DMS53 treated with DMSO at 0.1 percent for 48 hours (cell line): ENCODE data around the gene C6orf62.
A peak's percentile ranks its signal among the peaks of the same experiment; 100 is the strongest.
"Not testable (repeated sequence)": the region's sequence is repeated elsewhere in the genome, so short reads cannot be mapped to it uniquely, and the experiment has no call there.

ENCODE experiments used
- DNase-seq: peaks from one replicate; lab custom pipeline; 2025; ENCODE audit not compliant: unreplicated experiment; lab: John Stamatoyannopoulos, UW

C6orf62 gene

DNA sequence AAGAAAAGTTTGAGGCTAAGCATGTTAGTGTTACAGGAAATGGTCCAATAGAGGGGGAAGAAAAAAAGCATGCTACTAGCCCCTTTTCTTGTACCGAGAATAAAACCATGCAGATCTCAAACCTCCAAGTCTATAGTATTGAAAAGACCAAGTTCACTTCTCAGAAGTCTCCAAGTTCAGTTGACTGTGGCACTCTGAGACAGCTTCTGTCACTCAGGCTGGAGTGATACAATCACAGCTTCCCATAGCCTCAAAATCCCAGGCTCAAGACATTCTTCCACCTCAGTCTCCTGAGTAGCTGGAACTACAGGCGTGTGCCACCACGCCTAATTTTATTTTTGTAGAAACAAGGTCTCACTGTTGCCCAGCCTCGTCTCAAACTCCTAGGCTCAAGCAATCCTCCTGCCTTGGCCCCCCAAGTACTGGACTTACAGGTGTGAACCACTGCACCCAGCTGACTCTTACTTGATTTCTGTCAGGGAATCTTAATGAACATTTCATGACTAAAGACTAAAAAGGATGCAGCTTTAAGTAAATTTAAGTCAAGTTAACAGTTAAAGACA, 16.2 kb downstream of the C6orf62 start:
- no peak for DNase-seq

DNA sequence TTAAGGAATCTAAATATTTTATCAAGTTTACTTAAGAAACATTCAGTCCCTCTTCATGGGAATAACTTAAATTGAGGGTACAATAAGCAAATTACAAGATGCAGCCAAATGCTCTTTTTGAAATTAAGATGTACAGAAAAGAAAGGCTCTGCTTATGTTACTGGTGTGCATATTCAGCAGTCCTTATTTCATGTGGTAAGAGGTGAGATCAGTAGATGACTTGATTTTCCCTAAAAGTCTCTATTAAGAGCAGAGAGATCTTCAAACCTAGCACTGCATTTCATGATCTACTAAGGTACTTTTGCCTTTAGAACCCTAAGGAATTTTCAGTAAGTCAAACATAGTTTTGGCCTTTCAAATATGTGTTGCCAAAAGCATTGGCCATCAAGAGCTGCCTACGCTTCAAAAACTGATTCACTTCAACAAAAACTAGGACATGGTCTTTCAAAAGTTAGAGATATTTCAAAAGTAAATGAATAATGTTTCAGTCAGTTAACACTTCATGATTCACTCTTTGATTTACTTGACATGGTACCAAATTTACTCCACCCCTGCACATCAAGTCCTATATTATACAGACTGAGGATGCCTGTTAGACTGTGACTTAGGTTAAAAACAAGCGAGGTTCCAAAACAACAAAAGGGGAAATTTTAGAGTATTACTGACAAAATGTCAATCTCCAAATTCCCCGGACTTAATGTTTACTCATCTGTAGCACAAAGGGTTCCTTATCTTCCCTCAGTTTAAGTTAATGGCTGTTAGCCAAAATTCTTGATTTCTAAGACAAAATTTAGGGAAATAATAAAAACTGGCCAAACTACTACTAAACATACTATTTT, 19.2 kb downstream of the C6orf62 start:
- DNase-seq = no peak

DNA sequence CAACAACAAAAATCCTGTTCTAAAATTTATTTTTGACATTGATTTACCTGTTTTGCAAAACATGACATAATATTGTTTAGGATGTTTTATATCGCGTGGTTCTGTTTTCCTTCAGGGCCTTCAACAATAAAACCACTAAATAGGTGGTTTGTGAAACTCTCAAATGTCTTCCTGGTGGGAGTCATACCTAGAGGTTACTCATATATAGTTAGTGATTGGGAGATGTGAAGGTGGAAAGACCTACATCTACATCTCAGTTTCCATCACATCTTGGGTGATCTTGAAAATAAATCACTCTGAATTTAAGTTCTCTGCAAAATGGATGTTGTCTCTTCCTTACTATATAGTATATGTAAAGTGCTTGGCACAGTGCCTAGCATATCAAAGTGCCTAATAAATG, 22.9 kb downstream of the C6orf62 start:
- no peak for DNase-seq

DNA sequence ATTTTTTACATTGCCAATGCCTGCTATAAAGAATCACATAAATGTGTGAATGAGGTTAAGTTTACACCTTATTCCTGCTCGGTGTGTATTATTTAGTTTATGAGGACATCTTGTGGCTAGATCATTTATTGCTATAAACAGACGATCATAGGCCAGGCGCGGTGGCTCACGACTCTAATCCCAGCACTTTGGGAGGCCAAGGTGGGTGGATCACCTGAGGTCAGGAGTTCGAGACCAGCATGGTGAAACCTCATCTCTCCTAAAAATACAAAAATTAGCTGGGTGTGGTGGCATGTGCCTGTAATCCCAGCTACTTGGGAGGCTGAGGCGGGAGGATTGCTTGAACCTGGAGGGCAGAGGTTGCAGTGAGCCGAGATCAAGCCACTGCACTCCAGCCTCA, 23.3 kb downstream of the C6orf62 start:
- peak; percentile 54 for DNase-seq

DNA sequence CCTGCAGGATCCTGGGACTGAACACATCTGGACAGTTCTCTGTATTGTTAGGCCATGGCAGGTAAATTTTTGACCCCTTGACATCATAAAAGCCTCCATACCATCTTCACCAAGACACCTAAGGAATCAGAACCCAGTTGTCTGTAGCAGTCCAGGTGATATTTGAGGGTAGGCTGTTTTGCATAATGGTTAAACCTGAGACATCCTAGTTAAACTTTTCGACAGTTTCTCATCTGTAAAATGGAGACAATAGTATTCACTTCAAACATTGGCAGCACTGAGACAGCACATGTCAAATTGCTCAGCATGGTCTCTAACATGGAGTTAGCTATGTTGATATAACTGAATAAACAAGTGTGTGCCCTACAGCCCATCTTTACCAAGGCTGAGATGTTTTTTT, 24.8 kb downstream of the C6orf62 start:
- no peak for DNase-seq

DNA sequence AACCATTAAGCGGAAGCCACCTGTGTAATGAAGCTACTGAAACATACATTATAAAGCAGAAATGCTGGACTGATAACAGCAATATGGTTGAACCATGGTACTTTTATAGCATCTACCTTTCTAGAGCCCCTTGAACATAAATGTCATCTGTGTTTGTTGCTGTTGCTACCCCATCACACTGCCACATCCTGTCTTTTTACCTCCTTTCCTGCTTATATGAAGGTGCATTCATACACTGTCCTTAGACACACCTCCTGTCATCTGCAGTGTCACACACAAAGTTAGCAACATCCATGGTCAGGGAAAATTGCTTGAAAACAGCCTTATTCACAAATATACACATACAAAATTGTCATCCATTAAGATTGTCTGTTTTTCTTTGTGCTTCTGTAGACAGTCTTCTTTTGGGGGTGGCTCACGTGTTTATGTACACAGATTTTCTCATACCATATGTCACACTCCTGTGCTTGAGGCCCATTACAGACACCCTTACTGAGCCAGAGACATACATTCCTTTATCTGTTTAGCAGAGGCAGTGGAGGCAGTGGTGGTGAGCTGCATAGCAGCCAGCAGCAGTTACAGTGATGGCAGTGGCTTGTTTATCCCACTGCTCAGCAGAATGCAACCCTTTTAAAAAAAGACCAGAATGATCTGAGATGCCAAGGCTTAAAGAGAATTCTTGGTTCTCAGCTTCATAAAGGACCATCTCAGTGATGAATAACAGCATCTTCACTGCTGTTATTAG, 25.9 kb downstream of the C6orf62 start:
- DNase-seq = no peak

DNA sequence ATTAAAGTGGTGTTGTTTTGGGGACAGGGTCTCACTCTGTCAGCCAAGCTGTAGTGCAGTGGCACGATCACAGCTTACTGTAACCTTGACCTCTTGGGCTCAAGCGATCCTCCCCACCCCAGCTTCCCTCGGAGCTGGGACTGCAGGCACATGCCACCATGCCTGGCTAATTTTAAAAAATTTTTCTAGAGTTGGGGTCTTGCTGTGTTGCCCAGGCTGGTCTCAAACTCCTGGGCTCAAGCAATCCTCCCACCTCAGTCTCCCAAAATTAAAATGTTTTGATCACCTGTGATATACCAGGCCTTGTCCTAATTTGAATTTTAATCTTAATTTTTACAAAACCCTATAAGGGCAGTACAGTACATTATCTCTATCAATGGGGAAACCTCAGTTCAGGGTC, 26.5 kb downstream of the C6orf62 start:
- no peak for DNase-seq

DNA sequence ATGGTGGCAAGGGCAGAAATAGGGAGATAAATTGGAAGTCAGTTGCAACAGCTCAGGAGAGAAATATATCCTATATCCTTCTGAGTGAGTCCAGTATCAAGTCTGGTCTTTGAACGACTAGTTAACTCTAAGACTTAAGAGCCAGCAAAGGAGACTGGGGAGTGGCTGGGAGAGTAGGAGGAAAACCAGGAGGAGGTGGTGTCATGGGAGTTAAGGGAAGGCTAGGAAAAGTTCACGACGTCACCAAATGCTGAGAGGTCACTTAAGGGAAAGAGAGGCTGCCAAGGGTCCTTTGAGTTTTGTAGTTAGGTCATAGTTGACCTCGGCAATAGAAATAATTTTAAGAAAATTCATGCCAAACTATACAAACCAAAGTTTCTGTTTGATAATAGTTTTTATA, 27.0 kb downstream of the C6orf62 start:
- DNase-seq = no peak

DNA sequence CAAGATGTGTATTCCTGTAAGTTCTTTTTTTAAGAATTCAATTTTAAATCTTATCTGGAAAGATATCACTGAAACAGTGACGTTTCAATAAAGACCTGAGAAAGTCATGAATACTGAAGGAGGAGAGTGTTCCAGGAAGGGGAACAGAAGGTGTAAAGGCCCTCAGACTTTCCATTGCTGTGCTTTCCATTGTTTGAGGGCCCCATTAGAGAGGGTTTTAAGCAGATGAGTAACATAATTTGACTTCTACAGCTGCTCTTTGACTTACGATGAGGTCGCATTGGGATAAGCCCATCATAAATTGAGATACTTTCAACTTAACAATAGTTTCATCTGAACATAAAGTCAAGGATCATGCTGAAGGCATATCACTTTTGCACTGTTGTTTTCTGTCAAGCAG, 27.4 kb downstream of the C6orf62 start:
- DNase-seq = no peak

DNA sequence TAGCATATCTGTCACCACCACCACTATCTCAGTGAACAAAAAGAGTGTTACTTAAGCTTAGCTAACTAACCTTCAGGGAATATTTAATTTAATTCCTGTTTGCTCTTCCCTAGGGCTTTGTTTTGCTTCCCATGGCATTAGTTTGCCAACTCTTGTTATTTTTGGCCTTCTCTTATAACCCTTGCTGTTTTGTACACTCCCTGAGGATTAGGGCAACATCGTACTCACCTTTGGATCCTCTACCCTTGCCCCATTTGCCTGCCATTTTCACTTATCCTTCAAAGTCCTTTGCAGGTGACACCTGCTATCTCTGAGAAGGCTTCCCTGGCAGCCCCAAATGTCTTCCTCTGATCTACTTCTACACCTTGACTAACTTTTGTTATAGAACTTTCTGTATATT, 28.4 kb downstream of the C6orf62 start:
- no peak for DNase-seq

DNA sequence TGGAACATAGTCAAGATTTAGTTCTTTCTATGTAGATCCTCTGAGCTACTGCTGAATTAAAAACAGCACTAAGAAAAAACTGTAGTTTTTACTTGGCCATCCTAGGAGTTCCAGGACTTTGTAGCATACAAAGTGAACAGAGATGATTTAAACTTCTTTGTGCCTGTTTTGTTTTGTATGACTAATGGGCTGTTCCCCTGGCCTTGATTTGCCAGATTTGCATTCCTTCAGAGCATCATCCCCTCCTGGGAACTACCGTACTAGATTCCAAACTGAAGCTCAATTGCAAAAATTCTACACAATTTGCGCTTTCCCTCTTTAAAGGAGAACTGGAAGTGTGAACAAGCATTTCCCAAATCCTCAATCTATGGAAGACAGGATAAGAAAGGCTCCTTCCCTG, 29.0 kb downstream of the C6orf62 start:
- no peak for DNase-seq

DNA sequence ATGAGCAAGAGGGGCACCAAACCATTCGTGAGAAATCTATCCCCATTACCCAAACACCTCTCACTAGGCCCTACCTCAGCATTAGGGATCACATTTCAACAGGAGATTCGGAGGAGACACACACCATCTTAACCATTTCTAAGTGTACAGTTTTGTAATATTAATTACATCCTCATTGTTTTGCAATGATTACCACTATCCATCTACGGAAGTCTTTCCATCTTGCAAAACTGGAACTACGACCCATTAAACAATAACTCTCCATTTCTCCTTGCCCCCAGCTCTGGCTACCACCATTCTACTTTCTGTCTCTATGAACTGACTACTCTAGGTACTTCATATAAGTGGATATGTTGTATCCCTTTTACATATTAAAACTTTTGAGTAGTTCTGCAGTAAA, 32.0 kb downstream of the C6orf62 start:
- no peak for DNase-seq

DNA sequence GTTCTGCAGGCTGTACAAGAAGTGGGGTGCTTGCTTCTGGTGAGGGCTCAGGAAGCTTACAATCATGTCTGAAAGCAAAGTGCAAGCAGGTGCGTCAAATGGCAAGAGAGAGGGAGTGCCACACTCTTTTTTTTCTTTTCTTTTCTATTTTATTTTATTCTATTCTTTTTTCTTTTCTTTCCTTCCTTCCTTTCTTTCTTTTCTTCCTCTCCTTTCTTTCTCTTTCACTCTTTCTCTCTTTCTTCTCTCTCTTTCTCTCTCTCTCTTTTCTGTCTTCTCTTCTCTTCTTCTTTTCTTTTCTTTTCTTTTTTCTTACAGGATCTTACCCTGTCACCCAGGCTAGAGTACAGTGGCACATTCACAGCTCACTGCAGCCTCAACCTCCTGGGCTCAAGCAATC, 32.5 kb downstream of the C6orf62 start:
- DNase-seq = no peak

DNA sequence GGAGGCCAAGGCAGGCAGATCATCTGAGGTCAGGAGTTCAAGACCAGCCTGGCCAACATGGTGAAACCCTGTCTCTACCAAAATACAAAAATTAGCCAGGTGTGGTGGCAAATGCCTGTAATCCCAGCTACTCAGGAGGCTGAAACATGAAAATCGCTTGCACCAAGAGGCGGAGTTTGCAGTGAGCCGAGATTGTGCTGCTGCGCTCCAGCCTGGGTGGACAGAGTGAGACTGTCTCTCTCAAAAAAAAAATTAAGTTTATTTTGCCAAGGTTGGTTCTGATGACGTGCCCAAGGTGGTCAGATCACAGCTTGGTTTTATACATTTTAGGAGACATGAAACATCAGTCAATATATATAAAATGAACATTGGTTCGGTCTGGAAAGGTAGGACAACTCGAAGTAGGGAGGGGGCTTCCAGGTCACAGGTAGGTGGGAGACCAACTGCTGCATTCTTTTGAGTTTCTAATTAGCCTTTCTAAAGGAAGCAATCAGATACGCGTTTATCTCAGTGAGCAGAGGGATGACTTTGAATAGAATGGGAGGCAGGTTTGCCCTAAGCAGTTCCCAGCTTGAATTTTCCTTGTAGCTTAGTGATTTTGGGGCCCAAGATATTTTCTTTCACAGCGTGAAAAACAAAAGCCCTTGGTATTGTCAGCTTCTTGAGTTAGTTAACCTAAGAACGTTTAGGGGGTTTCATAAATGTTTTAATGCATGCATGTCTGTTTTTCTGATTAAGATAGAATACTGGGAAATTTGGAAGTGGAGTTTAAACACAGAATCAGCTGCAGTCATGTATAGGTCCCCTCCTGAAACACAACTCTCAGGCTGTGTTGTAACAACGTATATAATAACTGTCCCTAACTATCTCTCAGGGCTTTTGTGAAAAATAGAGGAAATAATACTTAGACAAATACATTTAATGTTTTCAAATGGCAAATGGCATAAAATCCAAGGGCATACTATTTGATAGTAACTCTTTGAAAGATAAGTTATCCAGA, 35.4 kb downstream of the C6orf62 start:
- DNase-seq = no peak

DNA sequence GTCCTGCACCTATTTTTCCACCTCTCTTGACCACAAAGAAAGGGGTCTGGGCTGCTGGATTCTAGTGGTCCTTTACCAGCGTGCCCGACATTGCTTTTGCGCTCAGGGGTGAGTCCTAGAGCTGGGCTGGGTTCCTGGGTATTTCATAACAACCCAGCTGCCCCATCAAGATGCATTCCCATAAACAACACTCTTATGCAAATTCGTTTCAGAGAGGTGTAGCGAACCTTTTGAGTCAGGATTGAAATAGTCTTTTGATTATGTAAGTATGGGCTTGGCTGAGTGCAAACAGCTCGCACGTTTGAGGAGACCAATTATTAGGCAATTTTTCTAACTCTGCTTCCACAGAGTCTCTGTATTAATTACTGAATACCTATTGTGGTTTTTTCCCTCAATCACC, 38.4 kb downstream of the C6orf62 start:
- DNase-seq = no peak

DNA sequence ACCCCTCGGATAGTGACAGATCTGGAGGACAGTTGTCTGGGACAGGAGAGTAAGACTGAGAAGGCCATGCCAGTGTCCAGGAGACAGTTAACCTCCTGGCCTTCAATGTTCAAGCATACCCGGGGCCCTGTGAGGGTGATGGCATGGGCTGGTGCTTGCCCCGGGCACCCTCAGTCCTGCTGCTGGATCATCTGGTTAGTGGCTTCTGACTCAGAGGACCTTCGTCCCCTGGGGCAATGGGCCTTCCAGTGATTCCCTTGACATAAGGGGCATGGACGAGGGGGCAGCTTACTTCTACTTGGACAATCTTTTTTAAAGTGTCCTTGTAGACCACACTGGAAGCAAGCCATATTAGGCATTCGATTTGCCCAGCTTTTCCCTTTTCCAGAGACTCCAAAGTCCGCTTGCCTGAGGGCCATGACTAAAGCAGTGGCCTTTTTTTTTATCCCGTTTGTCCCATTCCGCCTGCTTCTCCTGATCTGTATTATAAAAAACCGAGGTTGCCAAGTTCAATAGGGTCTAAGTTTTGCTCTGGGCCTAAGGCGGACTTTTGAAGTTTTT, 40.1 kb downstream of the C6orf62 start:
- DNase-seq = not testable (repeated sequence)

DNA sequence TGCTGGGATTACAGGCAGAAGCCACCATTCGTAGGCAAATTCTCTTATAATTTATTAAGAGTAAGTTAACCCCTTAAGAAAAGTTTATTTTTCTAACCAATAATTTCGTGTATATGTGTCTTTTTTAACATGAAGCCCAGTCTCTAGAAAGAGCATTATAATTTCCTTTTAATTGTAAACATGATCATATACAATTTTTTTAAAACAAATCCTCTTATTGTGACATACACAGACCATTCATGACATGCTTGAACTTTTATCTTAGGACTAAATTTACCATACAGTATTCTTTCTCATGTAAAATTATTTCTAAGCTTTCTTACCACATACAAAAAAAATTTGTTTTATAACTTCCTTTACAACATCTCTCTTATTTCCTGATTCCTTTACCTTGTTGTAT, 45.3 kb downstream of the C6orf62 start:
- DNase-seq = no peak

DNA sequence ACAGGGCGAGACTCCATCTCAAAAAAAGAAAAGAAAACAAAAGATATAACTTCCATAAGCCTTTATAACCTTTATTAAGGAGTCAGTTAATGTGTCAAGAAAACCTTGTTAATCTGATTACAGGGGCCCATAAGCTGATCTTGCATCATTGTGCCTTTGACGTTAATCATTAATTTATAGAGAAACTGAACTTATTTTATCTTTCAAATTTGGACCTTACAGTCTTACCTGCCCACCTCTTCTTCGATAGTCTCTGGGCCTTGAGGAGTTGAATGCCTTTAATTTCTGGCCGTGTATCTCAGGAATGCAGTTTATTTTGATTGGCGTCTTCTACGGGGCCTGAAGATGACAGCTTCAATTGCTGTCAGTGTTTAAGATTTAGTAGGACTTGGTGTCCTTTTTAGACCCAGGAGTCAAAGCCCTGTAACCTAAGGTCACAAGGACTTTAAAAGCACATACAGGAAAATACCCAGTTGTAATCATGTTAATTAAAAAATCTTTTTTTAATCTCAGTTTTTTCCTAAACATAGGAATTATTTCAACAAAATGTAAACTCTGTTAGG, 46.3 kb downstream of the C6orf62 start:
- DNase-seq = no peak

DNA sequence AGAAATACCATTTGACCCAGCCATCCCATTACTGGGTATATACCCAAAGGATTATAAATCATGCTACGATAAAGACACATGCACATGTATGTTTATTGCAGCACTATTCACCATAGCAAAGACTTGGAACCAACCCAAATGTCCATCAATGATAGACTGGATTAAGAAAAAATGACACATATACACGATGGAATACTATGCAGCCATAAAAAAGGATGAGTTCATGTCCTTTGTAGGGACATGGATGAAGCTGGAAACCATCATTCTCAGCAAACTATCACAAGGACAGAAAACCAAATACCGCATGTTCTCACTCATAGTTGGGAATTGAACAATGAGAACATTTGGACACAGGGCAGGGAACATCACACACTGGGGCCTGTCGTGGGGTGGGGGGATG, 47.9 kb downstream of the C6orf62 start:
- not testable (repeated sequence) for DNase-seq

DNA sequence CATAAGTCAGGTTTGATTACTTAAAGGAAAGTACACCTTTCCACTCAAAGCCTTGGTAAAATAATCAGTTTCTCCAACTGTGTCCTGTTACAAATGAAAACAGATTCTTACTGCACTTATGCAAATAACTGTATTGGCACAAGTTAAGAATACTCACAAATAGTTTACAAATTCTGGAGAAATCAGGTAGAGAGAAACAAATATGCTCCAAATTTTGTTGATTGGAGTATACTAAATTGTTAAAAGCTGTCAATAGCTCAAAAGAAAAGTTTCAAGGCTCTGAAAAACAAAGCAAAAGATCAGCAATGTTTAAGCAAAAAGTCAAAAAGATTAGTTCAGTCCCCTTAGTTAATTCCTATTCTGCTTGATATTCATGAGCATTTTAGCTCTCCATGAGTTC, 48.5 kb downstream of the C6orf62 start:
- not testable (repeated sequence) for DNase-seq
